SK-N-SH (cell line): ENCODE results near the gene TEX22. TPM values are rescaled to one million over a fixed set of nuclear protein-coding genes. Genes with fewer than 3 reads are reported as not detected.

Experiments used
- CTCF ChIA-PET: fragments of 300-600, 350-600 bp; formaldehyde crosslinking; extraction: SDS; loops from one replicate; lab custom pipeline; 2021; lab: Yijun Ruan, JAX
- POLR2A ChIA-PET: fragments of 350-600 bp; sonication (Branson Sonifier 250); formaldehyde crosslinking; extraction: SDS; loops from one replicate; lab custom pipeline; 2020; ENCODE audit warnings: antibody characterized with exemption, inconsistent platforms; lab: Yijun Ruan, JAX
- DNase-seq: peaks from one replicate; pipeline ENCODE4 v3.0.0; 2012
- H2AFZ ChIP-seq: fragments of 200-600 bp; sonication (generic); 2 replicates; pipeline ENCODE4 v1.8.1; 2016; ENCODE audit warnings: antibody characterized with exemption, mild to moderate bottlenecking, low read depth
- H3F3A ChIP-seq: fragments of 200-600 bp; sonication (generic); replicated peaks from 2 replicates; pipeline ENCODE3; 2016; ENCODE audit warnings: antibody characterized with exemption, mild to moderate bottlenecking; ENCODE audit not compliant: insufficient read depth
- H3K27ac ChIP-seq, 2 experiments: fragments of 200-500 bp in 1 of 2; fragments of 200-600 bp in 1 of 2; sonication (Bioruptor generic) in 1 of 2; sonication (generic), shearing (Covaris generic) in 1 of 2; 2 replicates each; pipeline versions ENCODE4 v1.5.1 to v1.6.1; 2014 to 2016; ENCODE audit warnings: low read depth in 2 of 2, inconsistent platforms in 1 of 2, low read length in 1 of 2, mild to moderate bottlenecking in 1 of 2, mixed read lengths in 1 of 2
- H3K27me3 ChIP-seq: fragments of 200-600 bp; sonication (generic), shearing (Covaris generic); 2 replicates; pipeline ENCODE4 v1.6.1; 2016; ENCODE audit warnings: mixed run types; ENCODE audit not compliant: insufficient read depth
- H3K36me3 ChIP-seq, 2 experiments: fragments of 200-500 bp in 1 of 2; fragments of 200-600 bp in 1 of 2; sonication (Bioruptor generic) in 1 of 2; sonication (generic) in 1 of 2; replicated peaks in 1 of 2; 2 replicates each; pipeline versions ENCODE3 to v1.5.1; 2014 to 2016; ENCODE audit warnings: low read length in 1 of 2, mild to moderate bottlenecking in 1 of 2; ENCODE audit not compliant: insufficient read depth in 2 of 2, control insufficient read depth in 1 of 2
- H3K4me1 ChIP-seq, 2 experiments: fragments of 200-500 bp in 1 of 2; fragments of 200-600 bp in 1 of 2; sonication (Bioruptor generic) in 1 of 2; sonication (generic), shearing (Covaris generic) in 1 of 2; 2 replicates each; pipeline versions ENCODE4 v1.5.1 to v1.6.1; 2014 to 2016; ENCODE audit warnings: low read depth in 1 of 2, low read length in 1 of 2, mixed run types in 1 of 2; ENCODE audit not compliant: insufficient read depth in 2 of 2, control insufficient read depth in 1 of 2
- H3K4me2 ChIP-seq: fragments of 200-600 bp; sonication (generic), shearing (Covaris generic); 2 replicates; pipeline ENCODE4 v1.6.1; 2017; ENCODE audit warnings: mixed run types
- H3K4me3 ChIP-seq, 2 experiments: fragments of 200-500 bp in 1 of 2; fragments of 200-600 bp in 1 of 2; sonication (Bioruptor generic) in 1 of 2; sonication (generic), shearing (Covaris generic) in 1 of 2; 2 replicates each; pipeline versions ENCODE4 v1.5.1 to v1.8.1; 2014 to 2016; ENCODE audit warnings: low read depth in 2 of 2, inconsistent platforms in 1 of 2, low read length in 1 of 2, mild to moderate bottlenecking in 1 of 2, mixed read lengths in 1 of 2, moderate library complexity in 1 of 2
- H3K79me2 ChIP-seq: fragments of 200-600 bp; sonication (generic); 2 replicates; pipeline ENCODE4 v1.8.1; 2017; ENCODE audit warnings: mild to moderate bottlenecking; ENCODE audit not compliant: insufficient read depth
- H3K9ac ChIP-seq: fragments of 200-600 bp; sonication (generic); 2 replicates; pipeline ENCODE4 v1.6.1; 2017; ENCODE audit warnings: mixed run types
- H3K9me2 ChIP-seq: fragments of 200-600 bp; sonication (generic); 2 replicates; pipeline ENCODE4 v1.6.1; 2017; ENCODE audit warnings: mixed run types
- H3K9me3 ChIP-seq: fragments of 200-600 bp; sonication (generic); 2 replicates; pipeline ENCODE4 v1.6.1; 2017; ENCODE audit warnings: mixed run types, mild to moderate bottlenecking, moderate library complexity
- H4K20me1 ChIP-seq: fragments of 200-600 bp; sonication (generic); 2 replicates; pipeline ENCODE4 v1.6.1; 2017; ENCODE audit warnings: mild to moderate bottlenecking, mixed run types; ENCODE audit not compliant: insufficient read depth
- CHD2 ChIP-seq: fragments of 150-350 bp; IDR thresholded peaks from 2 replicates; pipeline ENCODE4 v1.6.1; 2018; ENCODE audit warnings: low read length; ENCODE audit not compliant: partially characterized antibody
- CTCF ChIP-seq: fragments of 200-600 bp; sonication (generic); IDR thresholded peaks from 2 replicates; pipeline ENCODE4 v1.6.1; 2017; ENCODE audit warnings: antibody characterized with exemption, mild to moderate bottlenecking, moderate library complexity
- ELF1 ChIP-seq: IDR thresholded peaks from 2 replicates; pipeline ENCODE4 v1.4.0; 2012
- EP300 ChIP-seq, 2 experiments: IDR thresholded peaks; 2 replicates each; pipeline versions ENCODE4 v1.4.0 to v1.6.1; 2012; ENCODE audit warnings: borderline replicate concordance in 1 of 2, low read depth in 1 of 2, low read length in 1 of 2
- EZH2phosphoT487 ChIP-seq: fragments of 200-600 bp; sonication (generic); IDR thresholded peaks from 2 replicates; pipeline ENCODE4 v1.6.1; 2017; ENCODE audit warnings: low read depth, mixed run types, mild to moderate bottlenecking, antibody characterized with exemption, moderate library complexity, borderline replicate concordance
- FOXM1 ChIP-seq: IDR thresholded peaks from 2 replicates; pipeline ENCODE4 v1.4.0; 2012; ENCODE audit warnings: low read depth, mild to moderate bottlenecking
- GABPA ChIP-seq: IDR thresholded peaks from 2 replicates; pipeline ENCODE4 v1.4.0; 2012; ENCODE audit warnings: low read depth, mild to moderate bottlenecking
- JUND ChIP-seq: IDR thresholded peaks from 2 replicates; pipeline ENCODE4 v1.4.0; 2012
- MEF2A ChIP-seq: IDR thresholded peaks from 2 replicates; pipeline ENCODE4 v1.4.0; 2012; ENCODE audit warnings: low read depth, borderline replicate concordance
- MXI1 ChIP-seq: IDR thresholded peaks from 2 replicates; pipeline ENCODE4 v1.6.1; 2012; ENCODE audit warnings: mild to moderate bottlenecking, low read depth, low read length, improper control_type of control experiment
- NRF1 ChIP-seq: IDR thresholded peaks from 2 replicates; pipeline ENCODE4 v1.6.1; 2012; ENCODE audit warnings: low read depth, mild to moderate bottlenecking, low read length
- RAD21 ChIP-seq: IDR thresholded peaks from 2 replicates; pipeline ENCODE4 v1.6.1; 2012; ENCODE audit warnings: mild to moderate bottlenecking, low read length
- SMC3 ChIP-seq: IDR thresholded peaks from 2 replicates; pipeline ENCODE4 v1.6.1; 2012; ENCODE audit warnings: low read depth, low read length, improper control_type of control experiment
- TCF12 ChIP-seq: IDR thresholded peaks from 2 replicates; pipeline ENCODE4 v1.4.0; 2012
- ZBTB33 ChIP-seq: IDR thresholded peaks from 2 replicates; pipeline ENCODE4 v1.4.0; 2012; ENCODE audit warnings: low read depth, borderline replicate concordance
- WGBS: methylation state at CpG from one replicate; pipeline ENCODE4 v1.1.6; 2017; ENCODE audit warnings: low lambda C conversion rate; 5-methylcytosine and 5-hydroxymethylcytosine counted together
- polyA plus RNA-seq, 3 experiments: library from polyadenylated mRNA; depleted of rRNA; stranded (reverse); fragments of >200 nt; gene quantifications; 2 replicates each; pipeline ENCODE4 v1.2.3, GENCODE V29; 2012

TEX22 gene
- polyA plus RNA-seq, 1 of the 3 experiments (the other 2 are of a cell fraction) = 0.26 TPM

DNA sequence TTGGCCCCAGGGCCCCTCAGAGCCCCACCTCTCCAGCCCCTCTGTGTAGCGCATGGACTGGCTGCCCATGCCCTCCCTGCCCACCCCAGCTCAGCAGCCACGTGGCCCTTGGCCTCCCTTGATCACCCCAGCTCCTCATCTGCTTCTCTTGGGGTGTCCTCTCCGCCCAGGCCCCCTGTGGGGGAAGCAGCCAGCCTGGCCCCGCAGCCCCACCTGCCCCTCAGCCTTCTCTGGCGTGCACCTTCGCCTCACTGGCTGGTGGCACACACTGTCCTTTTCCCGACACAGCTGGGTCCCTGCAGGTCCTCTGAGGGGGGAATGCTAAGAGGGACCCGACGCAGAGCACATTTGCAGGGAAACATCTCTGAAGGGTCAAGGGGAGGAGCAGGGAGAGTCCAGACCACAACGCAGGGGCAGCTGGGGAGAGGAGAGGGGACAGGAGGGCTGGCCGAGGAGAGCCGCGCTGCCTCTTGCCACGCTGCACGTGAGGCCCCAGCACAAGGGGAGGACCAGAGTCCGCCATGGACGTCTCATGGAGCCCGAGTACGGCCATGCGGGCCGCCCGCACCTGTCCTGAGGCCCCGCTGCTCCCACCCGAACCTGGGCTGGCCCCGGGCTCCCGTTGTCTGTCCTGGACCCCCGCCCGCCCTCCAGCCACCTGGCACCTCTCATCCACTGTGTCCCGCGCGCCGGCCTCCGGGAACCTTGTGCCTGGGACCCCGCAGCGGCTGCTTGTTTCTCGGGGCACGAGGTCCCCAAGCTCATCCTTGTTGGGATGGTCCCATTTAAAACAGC is 47.7 kb upstream of the TEX22 start (continued):
- no peak for TF ChIP-seq CHD2
- no peak for TF ChIP-seq SMC3
- TF ChIP-seq RAD21 = no peak

- no peak for DNase-seq
- CTCF ChIA-PET = interaction anchor here (0.7 to 2.5 kb wide), 20 partner anchors 18 to 456 kb away, joined by 3 to 14 read pairs (median 4); partner anchors contain the start of gene BTBD6
- no peaks in the 10 kb centered on the region for H3K9me2 ChIP-seq
- H3K27me3 ChIP-seq = no peaks in the 10 kb centered on the region
- WGBS = 90% methylated on average over 3 of the region's 3 CpGs
- H3K4me3 ChIP-seq = no peak overlapping the region
- no peaks in the 10 kb centered on the region for H3K9me3 ChIP-seq
- H3K4me1 ChIP-seq = peaks cover 0 to 9% of the 10 kb centered on the region in 2 experiments; a peak in 1 of 4 replicates
- no peak overlapping the region for H3K4me2 ChIP-seq
- H3K9ac ChIP-seq = no peak overlapping the region
- peaks cover 3% of the 10 kb centered on the region; the same call in 1 of the 2 replicates for H3K79me2 ChIP-seq
- H2AFZ ChIP-seq = no peak overlapping the region
- peaks cover 0 to 7% of the 10 kb centered on the region in 2 experiments for H3K36me3 ChIP-seq
- peak overlapping the region in 1 of 2 experiments; percentile 44; a peak in 1 of 4 replicates for H3K27ac ChIP-seq
- TF ChIP-seq FOXM1 = no peak
- TF ChIP-seq GABPA = no peak
- no peak for TF ChIP-seq TCF12
- TF ChIP-seq EP300 (IDR thresholded peaks at IDR 0.05; ENCODE audit: borderline replicate concordance in 1 of 2, low read depth in 1 of 2, low read length in 1 of 2) = no peak
- no peak for TF ChIP-seq ZBTB33
- TF ChIP-seq, all 33 proteins: peak for 0
- POLR2A ChIA-PET = interaction anchor here (1.4 kb wide), 1 partner anchor 147 kb away, joined by 4 read pairs; no protein-coding TSS in a partner anchor
- H4K20me1 ChIP-seq = peaks cover 12% of the 10 kb centered on the region
- no peaks in the 10 kb centered on the region for H3F3A ChIP-seq
Observed at GRCh38 chr14:105351410-105351809, 46.9 kb upstream of the TEX22 start.

DNA sequence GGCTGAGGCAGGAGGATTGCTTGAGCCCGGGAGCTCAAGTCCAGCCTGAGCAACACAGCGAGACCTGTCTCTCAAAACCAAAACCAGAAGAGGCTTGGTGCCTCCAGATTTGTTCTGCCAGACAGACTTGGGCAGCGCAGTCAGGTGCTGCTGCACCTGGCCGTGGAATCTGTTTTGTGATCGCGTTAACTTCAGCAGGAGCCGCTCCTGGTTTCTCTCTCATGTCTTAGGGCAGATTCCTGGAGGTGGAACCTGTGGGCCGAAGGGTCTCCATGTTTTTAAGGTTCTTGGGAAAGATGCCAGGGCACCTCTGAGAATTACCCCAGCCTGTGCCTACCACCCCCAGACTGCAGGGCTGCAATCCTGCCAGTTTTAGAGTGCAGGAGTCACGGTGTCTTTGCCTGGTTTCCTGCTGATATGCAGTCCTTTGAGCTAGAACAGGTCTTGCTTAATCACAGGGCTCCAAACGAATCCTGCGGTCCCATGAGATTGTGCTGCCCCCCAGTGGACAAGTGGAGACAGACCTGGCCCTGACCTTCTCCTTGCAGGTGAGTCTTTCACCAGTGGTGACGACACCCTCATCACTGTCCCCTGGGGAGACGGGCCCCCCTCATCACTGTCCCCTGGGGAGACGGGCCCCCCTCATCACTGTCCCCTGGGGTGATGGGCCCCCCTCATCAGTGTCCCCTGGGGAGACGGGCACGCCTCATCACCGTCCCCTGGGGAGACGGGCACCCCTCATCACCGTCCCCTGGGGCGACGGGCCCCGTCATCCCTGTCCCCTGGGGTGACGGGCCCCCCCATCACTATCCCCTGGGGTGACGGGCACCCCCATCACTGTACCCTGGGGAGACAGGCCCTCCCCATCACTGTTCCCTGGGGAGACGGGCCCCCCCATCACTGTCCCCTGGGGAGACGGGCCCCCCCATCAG is 46.2 kb upstream of the TEX22 start:
- Histone ChIP-seq H3K27ac (peak overlapping the region in 1 of 2 experiments; percentile 44; a peak in 1 of 4 replicates), H3K27me3 (no peaks in the 10 kb centered on the region), H3F3A (no peaks in the 10 kb centered on the region), H3K9me2 (no peaks in the 10 kb centered on the region), H3K4me3 (no peak overlapping the region; a peak in 1 of 4 replicates), H3K9ac (no peak overlapping the region), H4K20me1 (peaks cover 11% of the 10 kb centered on the region), H3K36me3 (peaks cover 0 to 7% of the 10 kb centered on the region in 2 experiments), H3K79me2 (peaks cover 3% of the 10 kb centered on the region; the same call in 1 of the 2 replicates), H2AFZ (no peak overlapping the region), H3K9me3 (no peaks in the 10 kb centered on the region), H3K4me2 (no peak overlapping the region), H3K4me1 (peaks cover 0 to 6% of the 10 kb centered on the region in 2 experiments; a peak in 1 of 4 replicates)
- DNase-seq = peak; percentile 95
- ChIA-PET CTCF (interaction anchor here (0.6 to 2.5 kb wide), 37 partner anchors 9 to 456 kb away, joined by 3 to 14 read pairs (median 4); partner anchors contain the start of gene BTBD6), POLR2A (interaction anchor here (0.6 to 1.4 kb wide), 2 partner anchors 148 to 175 kb away, joined by 4 read pairs; no protein-coding TSS in a partner anchor)
- WGBS = 66% methylated on average over 16 of the region's 26 CpGs
- peak; percentile 83 for TF ChIP-seq CTCF
- no peak for TF ChIP-seq ELF1
- TF ChIP-seq NRF1 = no peak; the same call in 1 of the 2 replicates
- peak; percentile 87 for TF ChIP-seq SMC3
- no peak for TF ChIP-seq ZBTB33
- TF ChIP-seq EZH2phosphoT487 = no peak
- no peak; the same call in 1 of the 2 replicates for TF ChIP-seq MXI1
- no peak for TF ChIP-seq MEF2A
- TF ChIP-seq JUND = no peak
- TF ChIP-seq CHD2 = peak; percentile 23
- TF ChIP-seq FOXM1 = no peak
